Ascending aorta (tissue), 2 donors: ENCODE data around the gene COL12A1. TPM values are rescaled to one million over a fixed set of nuclear protein-coding genes. Genes with fewer than 3 reads are reported as not detected.

Experiments
- DNase-seq, 2 donors: peaks; one replicate each; pipeline ENCODE4 v3.0.0-alpha.2; 2019; ENCODE audit warnings: low spot score in 2 of 2
- H3K27ac ChIP-seq, 2 donors: fragments of 200-600 bp; sonication (generic); one replicate each; pipeline ENCODE4 v1.5.1; 2016 to 2017; ENCODE audit warnings: mild to moderate bottlenecking in 1 of 2
- H3K27me3 ChIP-seq: fragments of 200-600 bp; sonication (generic); one replicate; pipeline ENCODE4 v1.5.1; 2017
- H3K36me3 ChIP-seq, 2 donors: fragments of 200-600 bp; sonication (generic); one replicate each; pipeline ENCODE4 v1.5.1; 2016
- H3K4me1 ChIP-seq, 2 donors: fragments of 200-600 bp; sonication (generic); one replicate each; pipeline ENCODE4 v1.5.1; 2016 to 2017; ENCODE audit warnings: mild to moderate bottlenecking in 1 of 2
- H3K4me3 ChIP-seq, 2 donors: fragments of 200-600 bp; sonication (generic); one replicate each; pipeline ENCODE4 v1.5.1; 2016 to 2017; ENCODE audit warnings: mild to moderate bottlenecking in 1 of 2
- H3K9me3 ChIP-seq, 2 donors: fragments of 200-600 bp; sonication (generic); one replicate each; pipeline ENCODE4 v1.5.1; 2016
- CTCF ChIP-seq, 3 experiments: fragments of 200-600 bp in 2 of 3; fragments of 450-650 bp in 1 of 3; sonication (generic) in 2 of 3; IDR thresholded peaks; one replicate each; pipeline ENCODE4 v1.5.1; 2016 to 2019; ENCODE audit warnings: antibody characterized with exemption in 3 of 3, mild to moderate bottlenecking in 1 of 3, moderate library complexity in 1 of 3
- intact Hi-C: fragments of 100-400 bp; cut with DNase I; formaldehyde crosslinking; loops from one replicate; pipeline ENCODE4 v1.15.1; 2023
- total RNA-seq: library from RNA; depleted of rRNA; stranded (reverse); fragments of >200 nt; gene quantifications from one replicate; pipeline ENCODE4 v1.1.0, GENCODE V29; 2016

COL12A1 gene
- total RNA-seq, 1 donor from 2014 or later: 140 TPM

- Histone ChIP-seq H3K36me3 (peaks cover 0 to 2% of the 10 kb centered on the region in 2 donors), H3K4me1 (no peaks in the 10 kb centered on the region), H3K27ac (no peak overlapping the region), H3K9me3 (no peaks in the 10 kb centered on the region), H3K27me3 (no peaks in the 10 kb centered on the region), H3K4me3 (no peak overlapping the region)
- no peak for DNase-seq
- TF ChIP-seq CTCF (IDR thresholded peaks at IDR 0.05): no peak
- intact Hi-C loops: no loop called here
Measured at GRCh38 chr6:75079589-75079988, 126.3 kb downstream of the COL12A1 start.

- intact Hi-C loops: no loop called here
- no peaks in the 10 kb centered on the region for H3K9me3 ChIP-seq
- H3K36me3 ChIP-seq: no peaks in the 10 kb centered on the region
- no peak for DNase-seq
- H3K27me3 ChIP-seq: no peaks in the 10 kb centered on the region
- no peak overlapping the region for H3K27ac ChIP-seq
- H3K4me3 ChIP-seq: no peak overlapping the region
- H3K4me1 ChIP-seq: no peaks in the 10 kb centered on the region
- TF ChIP-seq CTCF (IDR thresholded peaks at IDR 0.05): no peak
Measured at GRCh38 chr6:75077701-75078100, 128.2 kb downstream of the COL12A1 start.

GRCh38 chr6:75076009-75076408 is 129.8 kb downstream of the COL12A1 start:
- no peaks in the 10 kb centered on the region for H3K9me3 ChIP-seq
- no peaks in the 10 kb centered on the region for H3K4me1 ChIP-seq
- DNase-seq: no peak
- no peak overlapping the region for H3K4me3 ChIP-seq
- no peak overlapping the region for H3K27ac ChIP-seq
- H3K27me3 ChIP-seq: no peaks in the 10 kb centered on the region
- no peaks in the 10 kb centered on the region for H3K36me3 ChIP-seq
- no peak for TF ChIP-seq CTCF (IDR thresholded peaks at IDR 0.05)
- intact Hi-C loops: no loop called here

- intact Hi-C loops: no loop called here
- no peak overlapping the region for H3K27ac ChIP-seq
- no peak for TF ChIP-seq CTCF (IDR thresholded peaks at IDR 0.05)
- H3K36me3 ChIP-seq: no peaks in the 10 kb centered on the region
- H3K9me3 ChIP-seq: peaks cover 0 to 5% of the 10 kb centered on the region in 2 donors
- no peaks in the 10 kb centered on the region for H3K27me3 ChIP-seq
- H3K4me3 ChIP-seq: no peak overlapping the region
- no peaks in the 10 kb centered on the region for H3K4me1 ChIP-seq
- DNase-seq: no peak
Measured at GRCh38 chr6:75070244-75070643, 135.6 kb downstream of the COL12A1 start.

GRCh38 chr6:75065523-75065922 is 140.3 kb downstream of the COL12A1 start:
- no peak for DNase-seq
- H3K4me3 ChIP-seq: no peak overlapping the region
- no peaks in the 10 kb centered on the region for H3K27me3 ChIP-seq
- H3K4me1 ChIP-seq: no peaks in the 10 kb centered on the region
- TF ChIP-seq CTCF (IDR thresholded peaks at IDR 0.05): no peak
- peaks cover 0 to 5% of the 10 kb centered on the region in 2 donors for H3K9me3 ChIP-seq
- no peak overlapping the region for H3K27ac ChIP-seq
- H3K36me3 ChIP-seq: no peaks in the 10 kb centered on the region
- intact Hi-C loops: no loop called here

GRCh38 chr6:75052491-75052890 is 153.4 kb downstream of the COL12A1 start:
- H3K9me3 ChIP-seq: no peaks in the 10 kb centered on the region
- H3K27me3 ChIP-seq: no peaks in the 10 kb centered on the region
- no peak for DNase-seq
- H3K4me3 ChIP-seq: no peak overlapping the region
- no peaks in the 10 kb centered on the region for H3K4me1 ChIP-seq
- no peak for TF ChIP-seq CTCF (IDR thresholded peaks at IDR 0.05)
- H3K36me3 ChIP-seq: no peaks in the 10 kb centered on the region
- no peak overlapping the region for H3K27ac ChIP-seq
- intact Hi-C loops: no loop called here
